Measurements from ENCODE around the gene MYBPC1. TPM values are rescaled to one million over a fixed set of nuclear protein-coding genes. Genes with fewer than 3 reads are reported as not detected.

MYBPC1 gene
- total and polyA plus RNA-seq, 2 of the 4 experiments (the other 2 are of a cell fraction), result not detected

GRCh38 chr12:101628676-101629075 lies 33.9 kb downstream of the MYBPC1 start:
- Histone ChIP-seq H4K20me1 (ENCODE audit: insufficient read depth, low read length) (no peaks in the 10 kb centered on the region), H2AFZ (replicated peaks; ENCODE audit: low read length, poor library complexity) (no peak overlapping the region), H2BK5ac (ENCODE audit: low read depth, low read length, poor library complexity, severe bottlenecking) (no peak overlapping the region), H3K18ac (ENCODE audit: low read depth, low read length) (no peak overlapping the region), H3K56ac (ENCODE audit: extremely low read depth, insufficient read depth, low read length) (no peak overlapping the region), H3K79me1 (ENCODE audit: low read depth in 1 of 2, low read length in 2 of 2) (no peaks in the 10 kb centered on the region), H3K23ac (ENCODE audit: low read depth, low read length) (no peak overlapping the region), H3K4me2 (ENCODE audit: low read depth, low read length) (no peak overlapping the region), H3K9ac (ENCODE audit: low read depth, low read length) (no peak overlapping the region), H2AK5ac (ENCODE audit: low read depth, low read length) (no peak overlapping the region), H4K8ac (ENCODE audit: low read depth in 2 of 2, low read length in 2 of 2) (no peak overlapping the region), H2BK20ac (ENCODE audit: low read depth, low read length) (no peak overlapping the region), H3K4me1 (ENCODE audit: control insufficient read depth, insufficient read depth, low read length) (no peaks in the 10 kb centered on the region), H2BK15ac (ENCODE audit: low read depth, low read length) (no peak overlapping the region), H4K91ac (ENCODE audit: insufficient read depth, low read depth, low read length) (no peak overlapping the region), H2BK120ac (ENCODE audit: low read depth, low read length) (no peak overlapping the region), H3K4me3 (ENCODE audit: insufficient read depth, low read depth, low read length) (no peak overlapping the region), H3K4ac (ENCODE audit: low read depth, low read length) (no peak overlapping the region), H3K9me3 (ENCODE audit: control insufficient read depth, insufficient read depth, low read length) (no peaks in the 10 kb centered on the region), H3K27ac (ENCODE audit: insufficient read depth, low read length) (no peak overlapping the region), H3K9me1 (ENCODE audit: insufficient read depth, low read length) (no peaks in the 10 kb centered on the region), H4K5ac (ENCODE audit: low read depth, low read length) (no peak overlapping the region), H3K14ac (replicated peaks; ENCODE audit: low read depth, low read length) (no peak overlapping the region), H3K36me3 (ENCODE audit: control insufficient read depth, insufficient read depth, low read length) (no peaks in the 10 kb centered on the region), H2AK9ac (replicated peaks; ENCODE audit: low read depth, low read length, poor library complexity) (no peak overlapping the region), H3K27me3 (ENCODE audit: control insufficient read depth, insufficient read depth, low read length) (no peaks in the 10 kb centered on the region)
- no peak for TF ChIP-seq MXI1 (IDR thresholded peaks at IDR 0.05; ENCODE audit: borderline replicate concordance, low read depth, low read length)
- no peak for TF ChIP-seq BHLHE40 (IDR thresholded peaks at IDR 0.05; ENCODE audit: low read depth, low read length)
- no peak for TF ChIP-seq FOS (IDR thresholded peaks at IDR 0.05; ENCODE audit: low read depth, low read length)
- ATAC-seq (ENCODE audit: low read depth) (no peak), DNase-seq (no peak)
- WGBS, 2 experiments (ENCODE audit: extremely low coverage in 2 of 2, insufficient read length in 1 of 2), result no CpG with 5 or more reads among the region's 3 CpGs
- intact Hi-C loops (cut with micrococcal nuclease) (no loop called here), in situ Hi-C loops (cut with MboI; ENCODE audit: low sequenced_read_pairs) (no loop called here), dilution Hi-C loops (cut with HindIII; ENCODE audit: low sequenced_read_pairs, unreplicated experiment) (no loop called here)
- ChIA-PET CTCF (no interaction called here), POLR2A (ENCODE audit: unreplicated experiment) (no interaction called here)
- BruUV-seq (replicated peaks), result no TSS peak

Measured in IMR-90 (cell line).